H54 (cell line): Measurements from ENCODE around the gene HEATR5A.
"Not testable (repeated sequence)": the region's sequence is repeated elsewhere in the genome, so short reads cannot be mapped to it uniquely, and the experiment has no call there.

Experiments used
- DNase-seq: peaks from one replicate; pipeline ENCODE4 v3.0.0; 2011; ENCODE audit warnings: low spot score, mixed read lengths; ENCODE audit not compliant: insufficient read length
- FAIRE-seq: peaks from 3 replicates; lab custom pipeline; 2011; peaks lifted over from hg19 to GRCh38; lab: Jason Lieb, UNC
- POLR2A ChIP-seq: IDR thresholded peaks from 2 replicates; pipeline ENCODE4 v1.6.1; 2011; ENCODE audit warnings: low read depth, mild to moderate bottlenecking, low read length

HEATR5A gene

DNA sequence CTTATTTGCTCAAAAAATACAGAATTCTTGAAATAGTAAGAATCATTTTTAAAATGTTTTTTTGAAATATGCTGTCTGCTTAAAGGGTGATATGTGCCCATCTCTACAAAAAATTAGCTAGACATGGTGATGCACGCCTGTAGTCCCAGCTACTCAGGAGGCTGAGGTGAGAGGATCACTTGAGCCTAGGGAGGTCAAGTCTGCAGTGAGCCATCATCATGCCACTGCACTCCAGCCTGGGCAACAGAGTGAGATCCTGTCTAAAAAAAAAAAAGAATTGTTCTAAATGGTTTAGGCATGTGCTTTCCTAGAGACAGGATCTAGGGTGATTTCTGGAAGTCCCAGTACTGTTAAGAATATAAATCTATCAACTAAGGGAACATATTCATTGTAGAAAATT, 137.2 kb downstream of the HEATR5A start:
- no peak for TF ChIP-seq POLR2A
- FAIRE-seq: no peak
- DNase-seq: no peak

GRCh38 chr14:31280871-31281220, 139.5 kb downstream of the HEATR5A start:
- no peak for TF ChIP-seq POLR2A
- FAIRE-seq (no peak), DNase-seq (no peak)

DNA sequence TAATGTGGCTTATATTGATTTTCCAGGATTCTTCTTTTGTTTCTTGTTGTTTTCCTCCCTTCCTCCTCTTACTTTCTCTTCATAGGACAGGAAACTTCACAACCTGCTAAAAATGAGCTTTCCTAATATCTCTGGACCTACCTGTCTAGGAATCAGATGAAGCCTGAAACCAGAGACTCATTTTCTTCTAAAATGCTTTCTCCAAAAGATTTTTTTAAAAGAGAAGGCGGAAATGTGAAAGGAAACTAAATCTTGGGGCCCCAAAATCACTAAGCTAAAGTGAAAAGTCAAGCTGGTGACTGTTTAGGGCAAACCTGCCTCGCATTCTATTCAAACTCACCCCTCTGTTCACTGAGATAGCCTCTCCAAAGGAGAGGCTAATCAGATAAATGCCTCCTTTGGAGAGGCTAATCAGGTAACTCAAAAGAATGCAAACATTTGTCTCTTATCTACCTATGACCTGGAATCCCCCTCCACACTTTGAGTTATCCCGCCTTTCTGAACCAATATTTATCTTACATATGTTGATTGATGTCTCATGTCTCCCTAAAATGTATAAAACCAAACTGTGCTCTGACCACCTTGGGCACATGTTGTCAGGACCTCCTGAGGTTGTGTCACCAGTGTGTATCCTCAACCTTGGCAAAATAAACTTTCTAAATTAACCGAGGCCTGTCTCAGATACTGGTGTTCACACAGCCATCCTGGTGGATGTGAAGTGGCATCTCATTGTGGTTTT, 140.0 kb downstream of the HEATR5A start:
- DNase-seq: no peak
- no peak for FAIRE-seq
- TF ChIP-seq POLR2A: no peak

DNA sequence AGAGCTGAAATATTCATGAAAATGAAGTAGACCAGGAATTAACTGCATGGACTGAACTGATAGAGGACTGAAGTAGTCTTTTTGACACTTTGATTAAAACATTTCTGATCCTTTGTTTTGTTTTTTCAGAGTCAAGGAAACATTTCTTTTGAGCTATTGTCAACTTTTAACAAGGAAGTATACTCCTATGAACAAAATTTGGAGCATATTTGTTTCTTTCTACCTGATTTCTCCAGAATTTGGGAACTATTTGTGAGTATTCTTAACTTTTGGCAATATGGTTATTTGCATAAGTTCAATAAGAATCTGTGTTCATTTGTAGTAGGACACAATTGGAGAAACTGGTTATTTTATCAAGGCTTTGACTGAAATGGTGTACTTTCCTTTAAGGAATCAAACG, 141.5 kb downstream of the HEATR5A start:
- no peak for DNase-seq
- no peak for FAIRE-seq
- no peak for TF ChIP-seq POLR2A

GRCh38 chr14:31277085-31277484, 143.3 kb downstream of the HEATR5A start:
- no peak for FAIRE-seq
- no peak for DNase-seq
- no peak for TF ChIP-seq POLR2A

GRCh38 chr14:31276417-31276816, 143.9 kb downstream of the HEATR5A start:
- not testable (repeated sequence) for FAIRE-seq, DNase-seq

- FAIRE-seq (no peak), DNase-seq (no peak)
- TF ChIP-seq POLR2A: no peak
These were observed 144.6 kb downstream of the HEATR5A start for GRCh38 chr14:31275731-31276130.

GRCh38 chr14:31271648-31272047, 148.7 kb downstream of the HEATR5A start:
- TF ChIP-seq POLR2A: no peak
- FAIRE-seq (no peak), DNase-seq (no peak)

DNA sequence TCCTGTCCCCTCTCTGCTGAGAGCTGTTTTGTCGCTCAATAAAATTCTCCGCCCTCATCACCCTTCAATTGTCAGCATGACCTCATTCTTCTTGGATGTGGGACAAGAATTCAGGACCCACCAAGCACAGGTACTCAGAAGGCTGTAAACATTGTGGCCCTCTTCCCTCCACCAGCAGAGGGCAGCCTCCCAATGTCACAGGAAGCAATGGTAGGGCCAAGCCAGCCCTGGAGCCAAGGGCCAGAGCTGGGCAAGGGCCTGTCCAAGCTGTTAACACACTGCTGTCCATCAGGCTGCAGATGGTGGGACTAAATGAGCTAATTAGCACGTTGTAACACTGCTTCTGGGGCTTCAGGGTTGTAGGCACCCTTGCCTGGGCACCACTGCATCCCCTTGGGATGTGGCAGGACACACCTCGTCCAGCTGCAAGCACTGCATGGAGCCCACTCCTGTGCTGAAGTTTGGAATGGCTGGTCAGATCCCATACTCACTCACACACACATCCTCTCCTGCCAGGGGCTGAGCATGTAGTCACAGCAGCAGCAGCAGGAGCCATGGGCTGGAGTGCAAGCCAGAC, 150.1 kb downstream of the HEATR5A start:
- FAIRE-seq: no peak
- TF ChIP-seq POLR2A: no peak
- no peak for DNase-seq

DNA sequence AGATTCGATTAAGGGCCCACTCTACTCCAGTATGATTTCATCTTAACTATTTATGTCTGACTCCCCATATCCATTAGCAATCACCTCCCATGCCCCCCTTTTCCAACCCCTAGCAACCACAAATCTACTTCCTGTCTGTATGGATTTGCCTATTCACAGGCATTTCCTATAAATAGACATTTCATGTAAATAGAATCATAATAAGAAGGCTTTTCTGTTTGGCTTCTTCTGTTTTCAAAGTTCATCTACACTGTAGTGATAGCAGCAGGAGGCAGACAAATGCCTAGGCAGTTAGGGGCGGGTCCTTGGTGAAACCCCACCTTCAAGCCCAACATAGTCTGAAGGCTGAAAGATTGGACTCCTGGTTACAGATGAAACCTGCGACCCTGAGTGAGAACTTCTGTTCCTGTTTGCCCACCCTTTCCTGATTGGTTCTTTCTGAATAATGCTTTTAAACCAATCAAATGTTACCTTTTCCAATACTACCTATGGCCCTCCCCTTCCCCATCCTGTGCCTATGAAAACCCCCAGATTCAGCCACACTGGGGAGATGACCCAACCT, 150.6 kb downstream of the HEATR5A start:
- TF ChIP-seq POLR2A: no peak
- FAIRE-seq: no peak
- DNase-seq: no peak

- TF ChIP-seq POLR2A: no peak
- no peak for FAIRE-seq
- no peak for DNase-seq
These were observed 152.1 kb downstream of the HEATR5A start for GRCh38 chr14:31268216-31268615.

GRCh38 chr14:31266437-31267331, 153.7 kb downstream of the HEATR5A start:
- TF ChIP-seq POLR2A: no peak
- DNase-seq (no peak), FAIRE-seq (no peak)

- no peak for FAIRE-seq
These were observed 154.5 kb downstream of the HEATR5A start for GRCh38 chr14:31265701-31266398.

GRCh38 chr14:31263485-31264133, 156.7 kb downstream of the HEATR5A start:
- TF ChIP-seq POLR2A: no peak
- FAIRE-seq: peak; percentile 98
- DNase-seq: peak; percentile 67

More at GRCh38 chr14:31265701-31266398, 154.5 kb downstream of the HEATR5A start:
- TF ChIP-seq POLR2A: no peak
- no peak for DNase-seq
